DOHH2 (cell line): ENCODE measurements around the gene MAGEF1.

Source experiments
- H3F3A ChIP-seq: fragments of 200-600 bp; sonication (generic), shearing (Covaris generic); 2 replicates; pipeline ENCODE4 v1.6.0; 2016; ENCODE audit warnings: antibody characterized with exemption, mild to moderate bottlenecking; ENCODE audit not compliant: control insufficient read depth, insufficient read depth
- H3K27ac ChIP-seq: fragments of 200-600 bp; sonication (generic); 2 replicates; pipeline ENCODE4 v1.5.1; 2014; ENCODE audit warnings: low read depth, mild to moderate bottlenecking, low read length, moderate library complexity
- H3K27me3 ChIP-seq: fragments of 200-600 bp; sonication (generic); 2 replicates; pipeline ENCODE4 v1.6.1; 2014; ENCODE audit warnings: mild to moderate bottlenecking, low read length, mixed read lengths; ENCODE audit not compliant: control insufficient read depth
- H3K36me3 ChIP-seq: fragments of 200-600 bp; sonication (generic); 2 replicates; pipeline ENCODE4 v1.6.1; 2014; ENCODE audit warnings: mild to moderate bottlenecking, low read length, moderate library complexity, mixed read lengths; ENCODE audit not compliant: control insufficient read depth
- H3K4me1 ChIP-seq: fragments of 200-600 bp; sonication (generic); 2 replicates; pipeline ENCODE4 v1.6.1; 2014; ENCODE audit warnings: mild to moderate bottlenecking, low read length, mixed read lengths; ENCODE audit not compliant: control insufficient read depth
- H3K4me2 ChIP-seq: fragments of 200-600 bp; sonication (generic); 2 replicates; pipeline ENCODE4 v1.6.0; 2014; ENCODE audit warnings: mild to moderate bottlenecking, low read length, moderate library complexity
- H3K4me3 ChIP-seq: fragments of 200-600 bp; sonication (generic); 2 replicates; pipeline ENCODE4 v1.5.1; 2014; ENCODE audit warnings: mild to moderate bottlenecking, low read length, mixed read lengths
- H3K79me2 ChIP-seq: fragments of 200-600 bp; sonication (generic); 2 replicates; pipeline ENCODE4 v1.6.1; 2014; ENCODE audit warnings: mild to moderate bottlenecking, low read length, mixed read lengths; ENCODE audit not compliant: control insufficient read depth
- H3K9me2 ChIP-seq: fragments of 200-600 bp; sonication (generic); replicated peaks from 2 replicates; pipeline ENCODE4 v1.6.1; 2014; ENCODE audit warnings: mild to moderate bottlenecking, low read length, mixed read lengths; ENCODE audit not compliant: control insufficient read depth
- H3K9me3 ChIP-seq: fragments of 200-600 bp; sonication (generic); 2 replicates; pipeline ENCODE4 v1.6.1; 2014; ENCODE audit warnings: antibody characterized with exemption, low read length, mixed read lengths; ENCODE audit not compliant: control insufficient read depth, insufficient read depth
- H4K20me1 ChIP-seq: fragments of 200-600 bp; sonication (generic); 2 replicates; pipeline ENCODE4 v1.6.0; 2014; ENCODE audit warnings: low read depth, mild to moderate bottlenecking, antibody characterized with exemption, low read length, moderate library complexity; ENCODE audit not compliant: control insufficient read depth, insufficient read depth
- EZH2phosphoT487 ChIP-seq: fragments of 200-600 bp; sonication (generic); IDR thresholded peaks from 2 replicates; pipeline ENCODE4 v1.6.1; 2017; ENCODE audit warnings: borderline replicate concordance, mild to moderate bottlenecking, antibody characterized with exemption, low read length, moderate library complexity, mixed read lengths
- TF ChIP-seq, protein P1 (sequence below): fragments of 200-600 bp; sonication (generic); IDR thresholded peaks from one replicate; pipeline ENCODE4 v1.5.1; 2014; ENCODE audit warnings: antibody characterized with exemption, mild to moderate bottlenecking, low read depth, low read length; ENCODE audit not compliant: poor library complexity, severe bottlenecking

The MAGEF1 gene

DNA sequence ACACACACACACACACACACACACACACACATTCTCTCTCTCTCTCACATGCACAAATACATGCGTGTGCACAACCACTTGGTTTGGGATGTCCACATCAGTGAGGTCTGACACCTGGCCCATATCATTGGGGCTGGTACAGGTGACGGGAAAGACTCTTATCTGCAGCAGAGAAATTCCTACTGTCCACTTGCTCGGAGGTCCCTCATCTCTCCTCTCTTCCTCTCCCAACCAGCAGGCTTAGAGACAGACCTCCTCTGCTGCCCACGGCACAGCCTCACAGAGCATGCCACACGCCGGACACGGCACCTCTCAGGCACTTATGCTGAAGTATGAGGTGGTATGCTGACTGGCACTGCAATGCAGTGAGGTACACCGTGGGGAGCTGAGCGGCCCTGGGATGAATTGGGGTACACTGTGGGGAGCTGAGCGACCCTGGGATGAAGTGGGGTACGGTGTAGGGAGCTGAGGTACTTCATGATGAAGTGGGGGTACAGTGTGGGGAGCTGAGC, 41.7 kb downstream of the MAGEF1 start:
- no peak for TF ChIP-seq EZH2phosphoT487
- TF ChIP-seq, protein P1, sequence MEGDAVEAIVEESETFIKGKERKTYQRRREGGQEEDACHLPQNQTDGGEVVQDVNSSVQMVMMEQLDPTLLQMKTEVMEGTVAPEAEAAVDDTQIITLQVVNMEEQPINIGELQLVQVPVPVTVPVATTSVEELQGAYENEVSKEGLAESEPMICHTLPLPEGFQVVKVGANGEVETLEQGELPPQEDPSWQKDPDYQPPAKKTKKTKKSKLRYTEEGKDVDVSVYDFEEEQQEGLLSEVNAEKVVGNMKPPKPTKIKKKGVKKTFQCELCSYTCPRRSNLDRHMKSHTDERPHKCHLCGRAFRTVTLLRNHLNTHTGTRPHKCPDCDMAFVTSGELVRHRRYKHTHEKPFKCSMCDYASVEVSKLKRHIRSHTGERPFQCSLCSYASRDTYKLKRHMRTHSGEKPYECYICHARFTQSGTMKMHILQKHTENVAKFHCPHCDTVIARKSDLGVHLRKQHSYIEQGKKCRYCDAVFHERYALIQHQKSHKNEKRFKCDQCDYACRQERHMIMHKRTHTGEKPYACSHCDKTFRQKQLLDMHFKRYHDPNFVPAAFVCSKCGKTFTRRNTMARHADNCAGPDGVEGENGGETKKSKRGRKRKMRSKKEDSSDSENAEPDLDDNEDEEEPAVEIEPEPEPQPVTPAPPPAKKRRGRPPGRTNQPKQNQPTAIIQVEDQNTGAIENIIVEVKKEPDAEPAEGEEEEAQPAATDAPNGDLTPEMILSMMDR, result no peak
- H3K4me1 ChIP-seq, result no peaks in the 10 kb centered on the region
- H3K4me2 ChIP-seq, result no peak overlapping the region
- H3K9me3 ChIP-seq, result no peaks in the 10 kb centered on the region
- H3K79me2 ChIP-seq, result no peaks in the 10 kb centered on the region
- no peak overlapping the region for H3K27ac ChIP-seq
- peaks cover under 1% of the 10 kb centered on the region; the same call in 1 of the 2 replicates for H3K27me3 ChIP-seq
- no peaks in the 10 kb centered on the region for H3F3A ChIP-seq
- H3K36me3 ChIP-seq, result no peaks in the 10 kb centered on the region
- no peak overlapping the region for H3K4me3 ChIP-seq
- no peaks in the 10 kb centered on the region for H3K9me2 ChIP-seq
- H4K20me1 ChIP-seq, result no peaks in the 10 kb centered on the region

DNA sequence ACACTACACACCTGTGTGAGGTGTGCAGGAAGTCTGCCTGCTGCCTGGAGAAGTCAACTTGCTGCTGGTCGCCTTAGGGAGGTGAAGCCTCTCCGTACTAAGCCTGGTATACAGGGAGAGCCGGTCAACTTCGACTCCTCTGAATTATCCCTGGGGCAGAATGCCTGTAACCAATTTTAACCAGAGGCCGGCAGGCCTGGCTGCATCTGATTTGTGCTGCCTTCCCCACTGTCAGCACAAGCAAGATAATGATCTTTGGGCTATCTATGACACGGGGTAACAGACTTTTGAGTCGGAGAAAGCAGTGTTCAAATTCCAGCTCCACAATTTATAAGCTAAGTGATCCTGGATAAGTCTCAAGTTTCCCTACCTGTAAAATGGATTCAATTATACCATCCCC, 42.3 kb downstream of the MAGEF1 start:
- H3F3A ChIP-seq, result no peaks in the 10 kb centered on the region
- no peak overlapping the region for H3K27ac ChIP-seq
- H3K9me3 ChIP-seq, result no peaks in the 10 kb centered on the region
- no peaks in the 10 kb centered on the region for H3K4me1 ChIP-seq
- no peak overlapping the region for H3K4me3 ChIP-seq
- no peaks in the 10 kb centered on the region for H4K20me1 ChIP-seq
- H3K4me2 ChIP-seq, result no peak overlapping the region
- no peaks in the 10 kb centered on the region for H3K79me2 ChIP-seq
- no peaks in the 10 kb centered on the region for H3K9me2 ChIP-seq
- H3K27me3 ChIP-seq, result peaks cover 5% of the 10 kb centered on the region; the same call in 1 of the 2 replicates
- TF ChIP-seq EZH2phosphoT487, result no peak
- H3K36me3 ChIP-seq, result no peaks in the 10 kb centered on the region

DNA sequence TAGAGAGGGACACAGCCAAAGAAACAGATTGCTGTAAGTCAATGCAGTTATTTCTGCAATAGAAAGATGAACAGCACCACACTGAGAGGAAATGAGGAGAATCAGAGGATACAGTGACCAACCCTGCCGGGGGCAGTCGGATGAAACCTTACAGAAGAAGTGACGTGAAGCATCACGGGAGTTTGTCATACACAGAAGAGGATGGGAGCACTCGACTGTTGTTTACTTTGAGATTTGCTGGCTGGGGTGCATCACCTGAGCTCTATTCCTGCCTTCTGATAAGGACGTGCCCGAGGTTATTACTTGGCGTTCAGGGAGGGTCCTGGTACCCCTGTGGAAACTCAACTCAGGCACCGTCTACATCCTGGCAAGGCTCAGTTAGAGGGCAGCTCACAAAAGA, 45.4 kb downstream of the MAGEF1 start:
- Histone ChIP-seq H3K27ac (no peak overlapping the region), H4K20me1 (no peaks in the 10 kb centered on the region), H3K4me3 (no peak overlapping the region), H3K9me2 (no peaks in the 10 kb centered on the region), H3K36me3 (no peaks in the 10 kb centered on the region), H3K79me2 (no peaks in the 10 kb centered on the region), H3K4me2 (no peak overlapping the region), H3K9me3 (no peaks in the 10 kb centered on the region), H3F3A (no peaks in the 10 kb centered on the region), H3K27me3 (peaks cover 5% of the 10 kb centered on the region), H3K4me1 (no peaks in the 10 kb centered on the region)
- TF ChIP-seq EZH2phosphoT487, result no peak
- TF ChIP-seq, protein P1, result no peak

DNA sequence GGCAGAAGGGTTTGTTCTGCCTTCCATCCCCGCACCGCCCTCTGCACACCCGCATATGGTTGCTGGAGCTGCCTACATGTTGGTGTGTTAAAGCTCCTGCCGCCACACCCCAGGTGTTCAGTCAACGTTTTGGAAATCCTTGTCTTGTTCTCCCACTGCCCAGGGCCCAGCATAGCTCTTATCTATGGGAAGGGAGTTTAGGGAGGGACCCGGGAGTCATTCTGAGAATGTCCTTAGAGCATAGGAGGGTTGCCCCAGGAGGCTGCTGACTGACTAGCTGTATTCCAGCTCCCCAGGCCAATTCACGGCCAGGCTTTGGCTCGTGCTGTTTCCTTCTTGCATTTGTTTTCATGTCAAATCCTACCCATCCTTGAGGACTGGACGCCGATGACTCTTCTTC, 46.8 kb downstream of the MAGEF1 start:
- peaks cover 5% of the 10 kb centered on the region for H3K27me3 ChIP-seq
- no peaks in the 10 kb centered on the region for H3F3A ChIP-seq
- no peaks in the 10 kb centered on the region for H3K9me3 ChIP-seq
- no peaks in the 10 kb centered on the region for H3K9me2 ChIP-seq
- no peak for TF ChIP-seq EZH2phosphoT487
- TF ChIP-seq, protein P1, result no peak
- H3K27ac ChIP-seq, result no peak overlapping the region
- H3K79me2 ChIP-seq, result no peaks in the 10 kb centered on the region
- no peak overlapping the region for H3K4me2 ChIP-seq
- H3K36me3 ChIP-seq, result no peaks in the 10 kb centered on the region
- no peaks in the 10 kb centered on the region for H4K20me1 ChIP-seq
- no peaks in the 10 kb centered on the region for H3K4me1 ChIP-seq
- no peak overlapping the region for H3K4me3 ChIP-seq
